K562 (cell line): Measurements from ENCODE around the gene TCFL5. TPM values are rescaled to one million over a fixed set of nuclear protein-coding genes. Genes with fewer than 3 reads are reported as not detected.

Source experiments
- ATAC-seq: fragments of 200-7000 bp; cut with Tn5 transposase; 3 replicates; pipeline ENCODE4 v1.9.1; 2020; ENCODE audit warnings: moderate library complexity
- BruUV-seq: library from RNA; stranded (reverse); fragments of 400-500 nt; replicated peaks from 2 replicates; lab custom pipeline; 2021; lab: Mats Ljungman, UMichigan
- CTCF ChIA-PET: fragments of 300-600 bp; formaldehyde crosslinking; extraction: SDS; loops from one replicate; lab custom pipeline; 2021; ENCODE audit warnings: low intra/inter-chr PET ratio; lab: Yijun Ruan, JAX
- POLR2A ChIA-PET: fragments of 300-600, 350-650 bp; sonication (Branson Sonifier 250); formaldehyde crosslinking; extraction: SDS; loops from one replicate; lab custom pipeline; 2021; ENCODE audit warnings: antibody characterized with exemption, inconsistent platforms; lab: Yijun Ruan, JAX
- DNase-seq, 4 experiments: peaks; one replicate each; pipeline versions ENCODE4 v3.0.0 to v3.0.0-alpha.2; 2011 to 2018; ENCODE audit warnings: low spot score in 3 of 4, mixed read lengths in 3 of 4; ENCODE audit errors: extremely low read depth in 1 of 4
- FAIRE-seq: peaks from 2 replicates; lab custom pipeline; 2011; peaks lifted over from hg19 to GRCh38; lab: Jason Lieb, UNC
- H2AFZ ChIP-seq: 2 replicates; pipeline ENCODE4 v1.6.0; 2011; ENCODE audit warnings: low read depth, low read length, control low read depth, inconsistent platforms
- H3K27ac ChIP-seq: fragments of 200-600 bp; 3 replicates; pipeline ENCODE4 v1.8.0; 2011; ENCODE audit warnings: low read depth, mild to moderate bottlenecking, control low read depth, inconsistent platforms, low read length, moderate library complexity, mixed read lengths; ENCODE audit errors: extremely low read depth
- H3K27me3 ChIP-seq, 2 experiments: fragments of 300-600 bp in 1 of 2; 2 replicates in 1 of 2; 3 replicates in 1 of 2; pipeline versions ENCODE4 v1.6.0 to v1.8.0; 2011; ENCODE audit warnings: inconsistent platforms in 2 of 2, low read length in 2 of 2, mild to moderate bottlenecking in 1 of 2, mixed read lengths in 1 of 2, moderate library complexity in 1 of 2; ENCODE audit not compliant: control insufficient read depth in 2 of 2, insufficient read depth in 2 of 2
- H3K36me3 ChIP-seq: fragments of 300-600 bp; 3 replicates; pipeline ENCODE4 v1.8.0; 2011; ENCODE audit warnings: mild to moderate bottlenecking, low read length, inconsistent platforms; ENCODE audit not compliant: control insufficient read depth, insufficient read depth
- H3K4me1 ChIP-seq, 2 experiments: fragments of 200-600 bp in 1 of 2; replicated peaks in 1 of 2; 2 replicates in 1 of 2; 3 replicates in 1 of 2; pipeline versions ENCODE4 v1.5.1 to v1.8.0; 2011; ENCODE audit warnings: inconsistent platforms in 2 of 2, low read length in 2 of 2, mild to moderate bottlenecking in 1 of 2, mixed read lengths in 1 of 2, moderate library complexity in 1 of 2; ENCODE audit not compliant: control insufficient read depth in 2 of 2, insufficient read depth in 2 of 2
- H3K4me2 ChIP-seq: 2 replicates; pipeline ENCODE4 v1.6.1; 2011; ENCODE audit warnings: low read length, control low read depth, inconsistent platforms, mixed read lengths; ENCODE audit not compliant: insufficient read depth
- H3K4me3 ChIP-seq: fragments of 200-600 bp; sonication (generic), shearing (Covaris generic); 2 replicates; pipeline ENCODE4 v1.5.1; 2016; ENCODE audit warnings: control low read depth, inconsistent platforms
- H3K79me2 ChIP-seq: fragments of 200-600 bp; 3 replicates; pipeline ENCODE4 v1.8.0; 2011; ENCODE audit warnings: low read length, inconsistent platforms; ENCODE audit not compliant: control insufficient read depth, insufficient read depth
- H3K9ac ChIP-seq, 2 experiments: 2 replicates each; pipeline versions ENCODE4 v1.6.0 to v1.6.1; 2011; ENCODE audit warnings: low read depth in 2 of 2, low read length in 2 of 2, control low read depth in 1 of 2, inconsistent platforms in 1 of 2, mild to moderate bottlenecking in 1 of 2, mixed read lengths in 1 of 2; ENCODE audit not compliant: insufficient read depth in 1 of 2
- H3K9me1 ChIP-seq: one replicate; pipeline ENCODE4 v1.6.0; 2011; ENCODE audit warnings: inconsistent platforms, mild to moderate bottlenecking, low read length, moderate library complexity; ENCODE audit not compliant: control insufficient read depth, insufficient read depth
- H3K9me3 ChIP-seq: replicated peaks from 2 replicates; pipeline ENCODE4 v1.5.1; 2011; ENCODE audit warnings: low read depth, low read length, inconsistent platforms; ENCODE audit not compliant: control insufficient read depth, insufficient read depth
- H4K20me1 ChIP-seq: replicated peaks from 2 replicates; pipeline ENCODE4 v1.6.1; 2011; ENCODE audit warnings: low read length, inconsistent platforms, mixed read lengths; ENCODE audit not compliant: control insufficient read depth, insufficient read depth
- CEBPG ChIP-seq, 3 experiments: fragments of 200-800 bp in 1 of 3; sonication (Bioruptor generic) in 1 of 3; sonication (generic) in 1 of 3; formaldehyde crosslinking in 1 of 3; IDR thresholded peaks in 2 of 3; conservative IDR thresholded peaks in 1 of 3; 2 replicates each; pipeline versions ENCODE4 v1.6.1 to v1.8.0; 2016 to 2022; ENCODE audit warnings: missing compliant biosample characterization in 2 of 3, missing genetic modification characterization in 2 of 3, mild to moderate bottlenecking in 1 of 3, missing genetic modification reagents in 1 of 3
- E2F6 ChIP-seq, 2 experiments: IDR thresholded peaks; 2 replicates each; pipeline ENCODE4 v1.6.1; 2011; ENCODE audit warnings: borderline replicate concordance in 1 of 2, control low read depth in 1 of 2, low read depth in 1 of 2, low read length in 1 of 2, mild to moderate bottlenecking in 1 of 2, mixed read lengths in 1 of 2, moderate library complexity in 1 of 2; ENCODE audit not compliant: insufficient read depth in 1 of 2, insufficient read length in 1 of 2, poor library complexity in 1 of 2, severe bottlenecking in 1 of 2; ENCODE audit errors: extremely low read depth in 1 of 2
- HDGF ChIP-seq: fragments of 450-650 bp; IDR thresholded peaks from 2 replicates; pipeline ENCODE4 v1.6.1; 2016
- HIVEP1 ChIP-seq: fragments of 250-450 bp; sonication (Bioruptor Pico); IDR thresholded peaks from 2 replicates; pipeline ENCODE4 v1.4.0; 2020; ENCODE audit warnings: mild to moderate bottlenecking
- JUN ChIP-seq, 2 experiments: sonication (generic) in 1 of 2; formaldehyde crosslinking in 1 of 2; IDR thresholded peaks; 2 replicates each; pipeline versions ENCODE4 v1.6.1 to v1.8.0; 2012 to 2022; ENCODE audit warnings: borderline replicate concordance in 2 of 2, mild to moderate bottlenecking in 2 of 2, improper control_type of control experiment in 1 of 2, low read depth in 1 of 2, low read length in 1 of 2, missing genetic modification reagents in 1 of 2
- MCM7 ChIP-seq, 2 experiments: fragments of 450-650 bp; IDR thresholded peaks; 2 replicates each; pipeline ENCODE4 v1.6.1; 2016 to 2018
- NFIX ChIP-seq: fragments of 250-450 bp; sonication (Bioruptor Pico); IDR thresholded peaks from 2 replicates; pipeline ENCODE4 v1.4.0; 2020; ENCODE audit warnings: low read depth, mild to moderate bottlenecking, moderate library complexity
- NR3C1 ChIP-seq: sonication (generic); formaldehyde crosslinking; IDR thresholded peaks from 2 replicates; pipeline ENCODE4 v1.8.1; 2022; ENCODE audit warnings: missing genetic modification reagents
- SAFB ChIP-seq: fragments of 200-400 bp; formaldehyde crosslinking; IDR thresholded peaks from 2 replicates; pipeline ENCODE4 v1.6.1; 2017; ENCODE audit warnings: low read depth, low read length, borderline replicate concordance
- SRF ChIP-seq, 2 experiments: fragments of 250-450, 450-650 bp in 1 of 2; sonication (Bioruptor Pico) in 1 of 2; sonication (generic) in 1 of 2; formaldehyde crosslinking; IDR thresholded peaks; 2 replicates each; pipeline versions ENCODE4 v1.5.0 to v1.5.1; 2020 to 2022; ENCODE audit warnings: mild to moderate bottlenecking in 1 of 2, missing genetic modification reagents in 1 of 2
- WGBS: fragments of 100-300 bp; shearing (Covaris generic); methylation state at CpG from one replicate; pipeline ENCODE4 v1.1.6; 2016; ENCODE audit warnings: low coverage, mixed read lengths; ENCODE audit not compliant: insufficient coverage; ENCODE audit errors: missing lambda C conversion rate; 5-methylcytosine and 5-hydroxymethylcytosine counted together
- in situ Hi-C: fragments of 300-500 bp; cut with MboI; formaldehyde crosslinking; loops from 4 replicates; pipeline ENCODE4 v1.15.0; 2018; ENCODE audit warnings: inconsistent platforms, mixed read lengths
- intact Hi-C: fragments of 100-400 bp; cut with micrococcal nuclease; formaldehyde crosslinking; loops from 2 replicates; pipeline ENCODE4 v1.14.2; 2022
- polyA plus RNA-seq, 8 experiments: library from polyadenylated mRNA; depleted of rRNA in 4 of 8; stranded (reverse) in 5 of 8; unstranded in 3 of 8; fragments of >200 nt; fragmentation: Nextera tagmentation in 2 of 8; fragmentation: Illumina TruSeq in 1 of 8; extraction: Ambion mirVana in 2 of 8; extraction: Trizol in 1 of 8; gene quantifications; 2 replicates each; pipeline versions ENCODE4 v1.2.1 to v1.2.3, GENCODE V29; 2011 to 2014; ENCODE audit warnings: inconsistent platforms in 1 of 8, missing spikeins in 1 of 8
- total RNA-seq, 7 experiments: library from RNA; depleted of rRNA in 6 of 7; stranded (reverse); fragments of >200 nt in 6 of 7; fragmentation: Illumina TruSeq in 2 of 7; extraction: Trizol in 2 of 7; gene quantifications; 2 replicates each; pipeline versions ENCODE4 v1.2.1 to v1.2.3, GENCODE V29; 2011 to 2021; ENCODE audit warnings: low replicate concordance in 1 of 7
- TF ChIP-seq, protein P1 (sequence below), 3 experiments: IDR thresholded peaks in 2 of 3; conservative IDR thresholded peaks in 1 of 3; 2 replicates each; pipeline ENCODE4 v1.5.1; 2011 to 2012; ENCODE audit warnings: low read length in 3 of 3, mild to moderate bottlenecking in 3 of 3, control low read depth in 2 of 3, improper control_type of control experiment in 1 of 3, inconsistent platforms in 1 of 3, low read depth in 1 of 3, mixed read lengths in 1 of 3, moderate library complexity in 1 of 3; ENCODE audit not compliant: insufficient read depth in 2 of 3
- TF ChIP-seq, protein P2 (sequence below): fragments of 150-350 bp; conservative IDR thresholded peaks from 2 replicates; pipeline ENCODE4 v1.6.1; 2014; ENCODE audit warnings: low read length

The TCFL5 gene
- total and polyA plus RNA-seq, 9 of the 15 experiments (the other 6 are each of a cell fraction or from before 2014, with no cell fraction given) = 1.00 to 12.6 (median 9.1) TPM

DNA sequence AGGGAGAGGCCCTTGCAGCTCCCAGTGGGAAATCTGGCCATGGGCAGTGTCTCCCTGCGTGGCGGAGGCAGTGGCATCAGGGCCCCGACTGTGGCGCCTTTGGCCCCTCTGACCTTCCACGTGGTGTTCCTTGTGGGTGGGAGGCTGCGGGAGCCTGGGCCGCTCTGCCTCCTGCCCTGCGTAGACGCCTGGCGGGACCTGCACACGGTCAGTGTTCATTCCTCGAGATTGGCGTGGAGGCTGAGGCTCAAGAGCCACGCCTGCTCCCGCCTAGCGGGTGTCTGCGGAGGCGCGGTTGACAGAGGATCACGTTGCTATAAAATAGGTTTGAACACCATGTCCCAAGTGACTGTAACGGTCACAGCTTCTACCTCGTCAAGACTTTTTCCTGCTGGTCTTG lies 30.8 kb downstream of the TCFL5 start:
- Histone ChIP-seq H3K27me3 (peaks cover 0 to 1% of the 10 kb centered on the region in 2 experiments; a peak in 1 of 5 replicates), H2AFZ (no peak overlapping the region), H3K9me3 (no peaks in the 10 kb centered on the region), H3K9me1 (no peaks in the 10 kb centered on the region), H3K4me2 (no peak overlapping the region), H3K4me1 (peaks cover 8 to 78% of the 10 kb centered on the region in 2 experiments; a peak in 4 of 5 replicates), H3K79me2 (no peaks in the 10 kb centered on the region), H4K20me1 (no peaks in the 10 kb centered on the region), H3K36me3 (no peaks in the 10 kb centered on the region), H3K27ac (no peak overlapping the region), H3K4me3 (no peak overlapping the region), H3K9ac (peak overlapping the region in 1 of 2 experiments; percentile 78; a peak in 1 of 4 replicates)
- FAIRE-seq = no peak
- ChIA-PET POLR2A (no interaction called here), CTCF (no interaction called here)
- intact Hi-C loops = no loop called here
- in situ Hi-C loops = no loop called here
- BruUV-seq = no TSS peak
- peak in 3 of 4 experiments; percentile 42 to 48 (median 42) for DNase-seq
- ATAC-seq = peak; percentile 36; the same call in 2 of the 3 replicates
- WGBS = 8% methylated on average over 9 of the region's 22 CpGs
- TF ChIP-seq, protein P1, sequence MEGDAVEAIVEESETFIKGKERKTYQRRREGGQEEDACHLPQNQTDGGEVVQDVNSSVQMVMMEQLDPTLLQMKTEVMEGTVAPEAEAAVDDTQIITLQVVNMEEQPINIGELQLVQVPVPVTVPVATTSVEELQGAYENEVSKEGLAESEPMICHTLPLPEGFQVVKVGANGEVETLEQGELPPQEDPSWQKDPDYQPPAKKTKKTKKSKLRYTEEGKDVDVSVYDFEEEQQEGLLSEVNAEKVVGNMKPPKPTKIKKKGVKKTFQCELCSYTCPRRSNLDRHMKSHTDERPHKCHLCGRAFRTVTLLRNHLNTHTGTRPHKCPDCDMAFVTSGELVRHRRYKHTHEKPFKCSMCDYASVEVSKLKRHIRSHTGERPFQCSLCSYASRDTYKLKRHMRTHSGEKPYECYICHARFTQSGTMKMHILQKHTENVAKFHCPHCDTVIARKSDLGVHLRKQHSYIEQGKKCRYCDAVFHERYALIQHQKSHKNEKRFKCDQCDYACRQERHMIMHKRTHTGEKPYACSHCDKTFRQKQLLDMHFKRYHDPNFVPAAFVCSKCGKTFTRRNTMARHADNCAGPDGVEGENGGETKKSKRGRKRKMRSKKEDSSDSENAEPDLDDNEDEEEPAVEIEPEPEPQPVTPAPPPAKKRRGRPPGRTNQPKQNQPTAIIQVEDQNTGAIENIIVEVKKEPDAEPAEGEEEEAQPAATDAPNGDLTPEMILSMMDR (IDR thresholded peaks at IDR 0.05 in 2 of 3, conservative IDR thresholded peaks at IDR 0.05 in 1 of 3; ENCODE audit: insufficient read depth in 2 of 3, low read depth in 1 of 3, low read length in 3 of 3) = 0 out of 6 replicates have a peak, but pooled peaks of 1 of the 3 experiments have one; percentile 5
- TF ChIP-seq MCM7 (IDR thresholded peaks at IDR 0.05) (no peak), NFIX (CRISPR knock-in tag) (no peak), NR3C1 (CRISPR knock-in tag) (no peak), SAFB (peak; percentile 58; the same call in 1 of the 2 replicates), JUN (IDR thresholded peaks at IDR 0.05; ENCODE audit: borderline replicate concordance, low read depth, low read length) (no peak), JUN (CRISPR knock-in tag; IDR thresholded peaks at IDR 0.05; ENCODE audit: borderline replicate concordance) (no peak), SRF (CRISPR knock-in tag; IDR thresholded peaks at IDR 0.05) (no peak), HDGF (no peak), E2F6 (IDR thresholded peaks at IDR 0.05; ENCODE audit: borderline replicate concordance in 1 of 2, extremely low read depth in 1 of 2, insufficient read depth in 1 of 2, insufficient read length in 1 of 2, low read depth in 1 of 2, low read length in 1 of 2, poor library complexity in 1 of 2, severe bottlenecking in 1 of 2) (peak in 1 of 2 experiments; percentile 52), HIVEP1 (no peak), CEBPG (CRISPR knock-in tag; IDR thresholded peaks at IDR 0.05) (no peak), CEBPG (tag; conservative IDR thresholded peaks at IDR 0.05 in 1 of 2, IDR thresholded peaks at IDR 0.05 in 1 of 2) (no peak)
- TF ChIP-seq, protein P2, sequence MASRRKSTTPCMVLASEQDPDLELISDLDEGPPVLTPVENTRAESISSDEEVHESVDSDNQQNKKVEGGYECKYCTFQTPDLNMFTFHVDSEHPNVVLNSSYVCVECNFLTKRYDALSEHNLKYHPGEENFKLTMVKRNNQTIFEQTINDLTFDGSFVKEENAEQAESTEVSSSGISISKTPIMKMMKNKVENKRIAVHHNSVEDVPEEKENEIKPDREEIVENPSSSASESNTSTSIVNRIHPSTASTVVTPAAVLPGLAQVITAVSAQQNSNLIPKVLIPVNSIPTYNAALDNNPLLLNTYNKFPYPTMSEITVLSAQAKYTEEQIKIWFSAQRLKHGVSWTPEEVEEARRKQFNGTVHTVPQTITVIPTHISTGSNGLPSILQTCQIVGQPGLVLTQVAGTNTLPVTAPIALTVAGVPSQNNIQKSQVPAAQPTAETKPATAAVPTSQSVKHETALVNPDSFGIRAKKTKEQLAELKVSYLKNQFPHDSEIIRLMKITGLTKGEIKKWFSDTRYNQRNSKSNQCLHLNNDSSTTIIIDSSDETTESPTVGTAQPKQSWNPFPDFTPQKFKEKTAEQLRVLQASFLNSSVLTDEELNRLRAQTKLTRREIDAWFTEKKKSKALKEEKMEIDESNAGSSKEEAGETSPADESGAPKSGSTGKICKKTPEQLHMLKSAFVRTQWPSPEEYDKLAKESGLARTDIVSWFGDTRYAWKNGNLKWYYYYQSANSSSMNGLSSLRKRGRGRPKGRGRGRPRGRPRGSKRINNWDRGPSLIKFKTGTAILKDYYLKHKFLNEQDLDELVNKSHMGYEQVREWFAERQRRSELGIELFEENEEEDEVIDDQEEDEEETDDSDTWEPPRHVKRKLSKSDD = no peak
